Panc1 (cell line): ENCODE data around the gene SMYD2. TPM values are rescaled to one million over a fixed set of nuclear protein-coding genes. Genes with fewer than 3 reads are reported as not detected.

ENCODE experiments used
- ATAC-seq: fragments of 200-7000 bp; cut with Tn5 transposase; 2 replicates; pipeline ENCODE4 v1.9.1; 2020; ENCODE audit warnings: mild to moderate bottlenecking, moderate library complexity
- BruUV-seq: library from RNA; stranded (reverse); fragments of 400-500 nt; replicated peaks from 2 replicates; lab custom pipeline; 2021; lab: Mats Ljungman, UMichigan
- CTCF ChIA-PET: fragments of 300-600 bp; sonication (Branson Sonifier 250); formaldehyde crosslinking; loops from one replicate; lab custom pipeline; 2022; ENCODE audit warnings: antibody characterized with exemption; lab: Charles Lee
- POLR2A ChIA-PET: fragments of 300-600 bp; sonication (Branson Sonifier 250); formaldehyde crosslinking; loops from one replicate; lab custom pipeline; 2022; ENCODE audit warnings: antibody characterized with exemption; lab: Charles Lee
- DNase-seq: peaks from one replicate; pipeline ENCODE4 v3.0.0-alpha.2; 2010; ENCODE audit warnings: low read depth, low spot score
- H3K27ac ChIP-seq: 2 replicates; pipeline ENCODE4 v1.5.1; 2011; ENCODE audit warnings: mild to moderate bottlenecking, low read length, inconsistent platforms
- H3K27me3 ChIP-seq: fragments of 200-500 bp; sonication (Bioruptor generic); 2 replicates; pipeline ENCODE4 v1.6.0; 2014; ENCODE audit warnings: low read length, inconsistent platforms; ENCODE audit not compliant: control insufficient read depth, insufficient read depth
- H3K36me3 ChIP-seq: fragments of 200-500 bp; sonication (Bioruptor generic); 2 replicates; pipeline ENCODE4 v1.5.1; 2014; ENCODE audit warnings: inconsistent platforms, mild to moderate bottlenecking, low read length, moderate library complexity; ENCODE audit not compliant: control insufficient read depth, insufficient read depth
- H3K4me1 ChIP-seq: 2 replicates; pipeline ENCODE4 v1.5.1; 2011; ENCODE audit warnings: inconsistent platforms, mild to moderate bottlenecking, low read length, moderate library complexity; ENCODE audit not compliant: control insufficient read depth, insufficient read depth
- H3K4me3 ChIP-seq, 2 experiments: 2 replicates each; pipeline ENCODE4 v1.5.1; 2011 to 2012; ENCODE audit warnings: low read depth in 2 of 2, low read length in 2 of 2, mild to moderate bottlenecking in 2 of 2, inconsistent platforms in 1 of 2, moderate library complexity in 1 of 2
- H3K9me3 ChIP-seq: fragments of 200-500 bp; sonication (Bioruptor generic); 2 replicates; pipeline ENCODE4 v1.5.1; 2014; ENCODE audit warnings: low read depth, mild to moderate bottlenecking, inconsistent platforms, low read length, moderate library complexity; ENCODE audit not compliant: control insufficient read depth, insufficient read depth
- CTCF ChIP-seq: fragments of 450-650 bp; IDR thresholded peaks from 2 replicates; pipeline ENCODE4 v1.5.1; 2017; ENCODE audit warnings: mild to moderate bottlenecking
- POLR2AphosphoS5 ChIP-seq: IDR thresholded peaks from 2 replicates; pipeline ENCODE4 v1.6.1; 2012; ENCODE audit warnings: mild to moderate bottlenecking, low read depth, low read length, moderate library complexity
- REST ChIP-seq, 2 experiments: IDR thresholded peaks; 2 replicates each; pipeline ENCODE4 v1.6.1; 2011 to 2012; ENCODE audit warnings: low read depth in 2 of 2, control low read depth in 1 of 2, low read length in 1 of 2, mild to moderate bottlenecking in 1 of 2, moderate library complexity in 1 of 2; ENCODE audit not compliant: insufficient read depth in 1 of 2
- SIN3A ChIP-seq: IDR thresholded peaks from 2 replicates; pipeline ENCODE4 v1.6.1; 2012; ENCODE audit warnings: low read depth, mild to moderate bottlenecking, low read length, moderate library complexity, borderline replicate concordance; ENCODE audit not compliant: insufficient read depth
- TCF7L2 ChIP-seq: IDR thresholded peaks from 2 replicates; pipeline ENCODE4 v1.6.1; 2011; ENCODE audit warnings: mild to moderate bottlenecking, low read depth, low read length, inconsistent platforms
- in situ Hi-C: cut with HindIII; loops from 2 replicates; pipeline ENCODE4 v1.10.0; 2016; ENCODE audit warnings: low sequenced_read_pairs, low pct_unique_long_range_greater_than_20kb
- intact Hi-C: fragments of 100-400 bp; cut with micrococcal nuclease; formaldehyde crosslinking; loops from one replicate; pipeline ENCODE4 v1.10.0; 2022; ENCODE audit not compliant: unreplicated experiment
- total RNA-seq: library from RNA; stranded (reverse); gene quantifications from one replicate; pipeline ENCODE4 v1.2.1, GENCODE V29; 2021; ENCODE audit not compliant: unreplicated experiment

The SMYD2 gene
- total RNA-seq, 1 experiment from 2014 or later, result 31.0 TPM

DNA sequence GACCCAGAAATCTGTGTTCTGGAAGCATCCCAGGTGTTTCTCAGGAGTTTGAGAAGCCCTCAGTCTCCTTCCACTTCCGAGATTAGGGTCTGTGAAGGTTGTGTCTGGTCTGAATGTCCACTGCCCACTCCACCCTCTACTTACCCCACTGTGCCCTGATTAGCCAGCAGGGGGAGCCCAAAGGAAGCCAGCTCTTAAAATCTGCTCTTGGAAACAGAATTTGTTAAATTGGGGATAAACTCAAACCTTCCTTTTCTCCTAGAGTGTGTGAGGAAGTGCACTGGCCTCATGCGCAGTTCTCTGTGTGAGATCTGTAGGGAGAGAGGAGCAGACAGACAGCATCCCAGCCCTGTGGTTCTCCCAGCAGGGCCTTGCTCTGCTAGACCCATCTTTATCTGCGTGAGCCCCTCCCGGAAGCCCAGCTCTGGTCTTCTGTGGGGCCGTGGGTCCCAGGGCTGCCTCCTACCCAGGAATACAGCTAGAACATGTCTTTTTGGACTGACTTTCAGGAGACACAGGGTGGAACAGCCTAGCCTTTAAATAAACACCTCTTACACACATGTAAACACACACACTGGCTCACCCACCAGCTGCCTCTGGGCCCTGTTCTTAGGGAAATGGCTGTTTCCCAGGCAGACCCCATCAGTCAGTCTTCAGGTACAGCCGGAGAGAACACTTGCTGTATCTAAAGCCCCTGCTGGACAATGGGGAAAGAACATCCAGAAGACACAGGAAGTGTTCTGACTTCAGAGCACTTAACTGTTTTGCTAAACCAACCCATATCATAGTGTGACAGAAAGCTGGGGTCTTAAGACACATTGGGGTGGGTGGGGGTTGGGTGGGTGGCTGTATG is 52.2 kb downstream of the SMYD2 start:
- in situ Hi-C loops (no loop called here), intact Hi-C loops (no loop called here)
- Histone ChIP-seq H3K36me3 (no peaks in the 10 kb centered on the region), H3K9me3 (no peaks in the 10 kb centered on the region), H3K4me3 (no peak overlapping the region), H3K4me1 (peaks cover 16% of the 10 kb centered on the region), H3K27me3 (no peaks in the 10 kb centered on the region), H3K27ac (peak overlapping the region; percentile 62)
- BruUV-seq, result no TSS peak
- CTCF ChIA-PET, result interaction anchor here (0.7 to 3.9 kb wide), 7 partner anchors 9 to 253 kb away, joined by 3 to 25 read pairs (median 3); no protein-coding TSS in a partner anchor
- DNase-seq (peak; percentile 28), ATAC-seq (peak; percentile 52)
- POLR2A ChIA-PET, result no interaction called here
- peak; percentile 97 for TF ChIP-seq CTCF
- TF ChIP-seq POLR2AphosphoS5, result peak; percentile 16; the same call in 1 of the 2 replicates
- TF ChIP-seq SIN3A, result no peak

DNA sequence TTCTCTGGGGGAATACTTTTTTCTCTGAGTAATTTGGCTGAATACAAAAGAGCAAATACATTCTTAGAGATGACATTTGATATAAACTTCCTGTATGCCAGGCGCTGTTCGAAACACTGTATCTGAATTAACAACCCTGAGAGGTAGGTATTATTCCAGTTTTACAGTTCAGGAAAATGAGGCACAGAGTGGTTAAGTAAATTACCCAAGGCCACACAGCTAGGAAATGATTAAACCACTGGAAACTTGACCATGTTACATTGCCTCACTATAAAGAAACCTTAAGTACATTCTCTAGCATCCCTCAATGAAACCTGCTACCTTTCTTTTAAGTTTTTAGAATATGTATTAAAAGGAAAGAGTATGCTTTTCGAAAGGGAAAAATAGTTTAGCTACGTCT is 54.6 kb downstream of the SMYD2 start:
- no TSS peak for BruUV-seq
- TF ChIP-seq CTCF, result no peak
- no peak for TF ChIP-seq TCF7L2
- TF ChIP-seq SIN3A, result no peak
- TF ChIP-seq REST (IDR thresholded peaks at IDR 0.05; ENCODE audit: insufficient read depth in 1 of 2, low read depth in 2 of 2, low read length in 1 of 2), result no peak
- TF ChIP-seq POLR2AphosphoS5, result no peak
- CTCF ChIA-PET, result interaction anchor here (0.7 kb wide), 1 partner anchor 292 kb away, joined by 3 read pairs; no protein-coding TSS in a partner anchor
- in situ Hi-C loops, result no loop called here
- H3K4me1 ChIP-seq, result peaks cover 23% of the 10 kb centered on the region
- H3K36me3 ChIP-seq, result no peaks in the 10 kb centered on the region; the same call in 1 of the 2 replicates
- no peaks in the 10 kb centered on the region for H3K9me3 ChIP-seq
- POLR2A ChIA-PET, result no interaction called here
- intact Hi-C loops, result no loop called here
- ATAC-seq (no peak), DNase-seq (no peak)
- no peak overlapping the region for H3K4me3 ChIP-seq
- H3K27ac ChIP-seq, result no peak overlapping the region
- no peaks in the 10 kb centered on the region for H3K27me3 ChIP-seq
